Endothelial cell (in vitro differentiated cells): ENCODE measurements around the gene CRACDL. TPM values are rescaled to one million over a fixed set of nuclear protein-coding genes. Genes with fewer than 3 reads are reported as not detected.

ENCODE experiments used
- DNase-seq: peaks from one replicate; pipeline ENCODE4 v3.0.0; 2021; ENCODE audit warnings: low spot score
- H3K27ac Mint-ChIP-seq: one replicate; pipeline ENCODE4 v1.8.0; 2021; ENCODE audit warnings: mixed read lengths, inconsistent platforms; ENCODE audit not compliant: unreplicated experiment
- H3K27me3 Mint-ChIP-seq: one replicate; pipeline ENCODE4 v1.8.0; 2021; ENCODE audit warnings: mild to moderate bottlenecking, moderate library complexity, mixed read lengths, inconsistent platforms; ENCODE audit not compliant: unreplicated experiment
- H3K36me3 Mint-ChIP-seq: one replicate; pipeline ENCODE4 v1.8.0; 2021; ENCODE audit warnings: mild to moderate bottlenecking, low read depth, mixed read lengths, inconsistent platforms; ENCODE audit not compliant: unreplicated experiment
- H3K4me1 Mint-ChIP-seq: one replicate; pipeline ENCODE4 v1.8.0; 2021; ENCODE audit warnings: mild to moderate bottlenecking, mixed read lengths, inconsistent platforms; ENCODE audit not compliant: unreplicated experiment
- H3K4me3 Mint-ChIP-seq: one replicate; pipeline ENCODE4 v1.8.0; 2021; ENCODE audit warnings: mild to moderate bottlenecking, mixed read lengths, inconsistent platforms; ENCODE audit not compliant: unreplicated experiment
- H3K9me3 Mint-ChIP-seq: one replicate; pipeline ENCODE4 v1.8.0; 2021; ENCODE audit warnings: mixed read lengths, inconsistent platforms; ENCODE audit not compliant: unreplicated experiment
- CTCF ChIP-seq: fragments of 200-600 bp; sonication (generic); IDR thresholded peaks from one replicate; pipeline ENCODE4 v1.5.0; 2021; ENCODE audit warnings: antibody characterized with exemption; ENCODE audit not compliant: unreplicated experiment
- total RNA-seq: library from RNA; stranded (reverse); fragmentation: NEBNext Ultra II Directional; extraction: Animal tissue kit (Norgen Biotek cat#: 25700); gene quantifications from one replicate; pipeline ENCODE4 v1.2.1, GENCODE V29; 2021; ENCODE audit not compliant: unreplicated experiment

CRACDL gene
- total RNA-seq, 1 donor from 2014 or later, result 3.3 TPM

DNA sequence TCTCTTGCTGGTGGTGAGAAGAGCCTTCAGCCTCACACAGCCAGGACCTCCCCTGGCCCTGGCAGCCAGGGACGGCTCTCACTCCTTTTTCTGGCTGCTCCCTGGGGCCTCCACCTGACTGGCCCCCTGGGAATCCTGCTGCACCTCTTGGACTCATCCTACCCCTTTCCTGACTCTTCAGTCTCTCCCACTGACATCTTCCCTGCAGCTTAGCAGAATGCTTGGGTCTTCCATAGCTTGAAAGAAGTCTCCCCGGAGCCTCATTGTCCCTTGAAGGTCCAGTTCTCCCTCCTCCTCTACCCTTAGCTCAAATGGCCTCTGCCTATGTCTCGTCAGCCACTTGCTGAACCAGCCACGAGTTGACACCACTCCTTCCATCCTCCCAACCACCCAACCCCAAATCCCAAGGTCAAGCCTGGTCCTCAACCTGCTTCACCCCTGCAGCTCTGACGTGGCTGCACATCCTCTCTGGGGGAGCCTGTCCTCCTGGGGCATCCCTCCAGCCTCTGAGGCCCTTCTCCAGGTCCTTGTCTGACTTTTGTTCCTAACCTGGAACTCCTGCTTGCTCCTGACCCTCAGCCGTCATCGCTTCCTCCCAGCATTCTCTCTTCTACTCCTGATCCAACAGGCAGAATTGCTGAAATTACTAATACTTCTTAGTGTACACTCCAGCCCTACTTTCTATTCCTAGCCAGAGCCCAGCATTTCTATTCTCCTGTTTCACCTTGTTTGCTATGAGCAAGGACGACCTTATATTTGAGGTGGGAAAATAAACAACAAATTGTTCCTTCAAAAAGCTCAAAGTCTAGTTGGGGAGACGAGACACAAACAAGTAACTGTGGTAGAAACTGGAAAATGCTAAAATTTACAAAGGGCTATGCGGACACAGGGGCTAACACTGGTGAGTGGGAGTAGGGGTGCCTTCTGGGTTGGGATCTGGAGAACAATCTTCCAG, 136.4 kb downstream of the CRACDL start:
- H3K9me3 Mint-ChIP-seq, result no peaks in the 10 kb centered on the region
- H3K4me3 Mint-ChIP-seq, result peak overlapping the region; percentile 21
- TF ChIP-seq CTCF, result no peak
- no peak for DNase-seq
- peak overlapping the region; percentile 14 for H3K27ac Mint-ChIP-seq
- peaks cover 4% of the 10 kb centered on the region for H3K36me3 Mint-ChIP-seq
- peaks cover 12% of the 10 kb centered on the region for H3K4me1 Mint-ChIP-seq
- H3K27me3 Mint-ChIP-seq, result peaks cover 1% of the 10 kb centered on the region

DNA sequence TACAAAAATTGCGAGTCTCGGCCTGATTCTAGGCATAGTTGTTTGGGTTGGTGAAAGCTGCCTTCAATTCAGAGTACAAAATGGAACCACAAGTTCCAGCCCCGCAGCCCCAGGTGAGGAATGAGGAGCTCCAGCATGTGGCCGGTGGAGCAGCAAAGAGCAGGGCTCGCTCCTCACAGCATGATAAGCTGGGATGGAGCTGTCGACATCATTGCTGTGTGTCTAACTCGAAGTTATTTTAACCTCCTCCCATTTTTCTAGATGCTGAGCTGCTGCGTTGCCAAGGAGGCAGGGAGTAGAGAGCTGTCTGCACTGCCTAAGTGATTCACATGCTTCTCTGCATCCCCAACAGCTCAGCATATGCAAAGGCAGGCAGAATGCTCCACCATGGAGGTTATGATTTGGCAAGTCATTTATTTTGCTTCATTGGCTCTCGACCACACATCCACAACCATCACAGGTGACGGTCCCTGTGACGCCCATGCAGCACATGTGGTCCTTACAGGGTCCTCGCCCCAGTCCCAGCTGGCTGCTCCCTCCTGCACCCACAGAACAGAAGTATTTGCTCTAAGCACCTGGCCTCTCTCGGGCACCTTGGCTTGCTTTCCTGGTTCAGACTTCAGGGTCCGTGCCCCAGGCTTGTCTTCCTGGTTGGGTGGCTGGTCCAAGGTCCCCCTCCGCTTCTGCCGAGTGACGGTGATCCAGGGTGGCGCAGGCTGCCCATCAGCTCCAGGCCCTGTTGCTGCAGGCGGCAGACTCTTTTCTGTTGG, 139.1 kb downstream of the CRACDL start:
- no peak for DNase-seq
- Mint-ChIP-seq H3K27ac (no peak overlapping the region), H3K9me3 (no peaks in the 10 kb centered on the region), H3K36me3 (peaks cover 4% of the 10 kb centered on the region), H3K4me1 (peaks cover 16% of the 10 kb centered on the region), H3K27me3 (peaks cover 1% of the 10 kb centered on the region), H3K4me3 (no peak overlapping the region)
- TF ChIP-seq CTCF, result no peak

GRCh38 chr2:98795891-98796676, 139.9 kb downstream of the CRACDL start:
- TF ChIP-seq CTCF, result no peak
- H3K27ac Mint-ChIP-seq, result no peak overlapping the region
- H3K36me3 Mint-ChIP-seq, result no peaks in the 10 kb centered on the region
- no peaks in the 10 kb centered on the region for H3K9me3 Mint-ChIP-seq
- H3K27me3 Mint-ChIP-seq, result peaks cover 1% of the 10 kb centered on the region
- no peak for DNase-seq
- no peak overlapping the region for H3K4me3 Mint-ChIP-seq
- peaks cover 16% of the 10 kb centered on the region for H3K4me1 Mint-ChIP-seq

DNA sequence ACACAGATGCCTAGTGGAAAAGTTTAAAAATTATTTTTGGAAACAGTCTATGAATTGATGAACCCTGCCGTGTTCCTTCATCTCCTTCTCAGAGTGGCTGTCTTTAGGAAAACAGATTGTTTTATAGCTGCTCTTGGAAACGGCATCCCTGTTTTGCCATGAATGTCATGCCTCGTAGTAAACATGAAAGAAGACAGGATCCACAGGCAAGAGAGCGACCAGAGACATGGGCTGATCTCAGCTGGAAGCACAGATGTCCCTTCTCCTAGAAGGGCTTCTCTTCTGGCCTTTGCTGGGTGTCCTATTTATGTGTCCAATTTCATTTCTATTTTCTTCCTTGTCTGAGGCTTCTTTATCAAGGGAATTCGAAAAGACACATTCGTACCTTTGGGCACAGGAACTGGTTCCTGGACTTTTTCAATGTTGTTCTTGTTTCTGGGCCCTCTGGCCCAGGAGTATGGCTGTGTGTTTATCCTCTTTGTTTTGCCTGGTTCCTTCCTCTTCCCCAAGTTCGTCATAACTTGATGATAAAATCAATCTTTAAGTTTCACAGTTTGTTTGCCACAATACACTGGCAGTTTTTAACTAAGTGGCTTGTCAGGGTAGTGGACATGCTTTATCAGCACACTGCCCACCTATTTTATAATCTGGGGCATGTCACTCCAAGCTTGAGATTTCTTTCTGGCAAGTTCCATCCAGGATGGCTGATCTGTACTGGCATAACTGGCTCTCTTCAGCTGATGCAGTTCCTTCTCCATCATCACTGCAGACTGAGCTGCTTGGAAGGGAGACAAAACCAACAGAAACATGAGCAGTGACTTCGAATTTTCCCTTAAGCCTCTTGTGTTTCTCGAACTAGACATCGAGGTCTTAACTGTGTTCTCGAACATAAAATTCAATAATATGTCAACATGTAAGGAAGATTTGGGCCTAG, 141.9 kb downstream of the CRACDL start:
- H3K27me3 Mint-ChIP-seq, result no peaks in the 10 kb centered on the region
- no peak overlapping the region for H3K4me3 Mint-ChIP-seq
- TF ChIP-seq CTCF, result no peak
- peaks cover 8% of the 10 kb centered on the region for H3K4me1 Mint-ChIP-seq
- no peak overlapping the region for H3K27ac Mint-ChIP-seq
- H3K9me3 Mint-ChIP-seq, result no peaks in the 10 kb centered on the region
- H3K36me3 Mint-ChIP-seq, result no peaks in the 10 kb centered on the region
- no peak for DNase-seq
